SK-N-MC (cell line): ENCODE measurements around the gene EPHA4.

Experiments
- EZH2 ChIP-seq: fragments of 200-600 bp; sonication (generic); IDR thresholded peaks from one replicate; pipeline ENCODE4 v1.6.1; 2017; ENCODE audit warnings: antibody characterized with exemption
- POLR2AphosphoS5 ChIP-seq: IDR thresholded peaks from 2 replicates; pipeline ENCODE4 v1.6.1; 2012; ENCODE audit warnings: mild to moderate bottlenecking, low read depth, low read length, borderline replicate concordance

- TF ChIP-seq POLR2AphosphoS5, result no peak
- no peak for TF ChIP-seq EZH2
Measured at GRCh38 chr2:221504905-221505304, 67.2 kb downstream of the EPHA4 start.
